GM11168 (cell line): ENCODE results near the gene DIABLO.

Experiments used
- in situ Hi-C: fragments of 300-500 bp; cut with MboI; formaldehyde crosslinking; loops from one replicate; pipeline ENCODE4 v1.12.0; 2022; ENCODE audit warnings: low sequenced_read_pairs; ENCODE audit not compliant: unreplicated experiment

The DIABLO gene

GRCh38 chr12:122192441-122192840, 33.4 kb downstream of the DIABLO start:
- in situ Hi-C loops: loop anchor here (10.0 kb wide), 1 partner anchor 138 kb away; no protein-coding TSS in a partner anchor

GRCh38 chr12:122190842-122191668, 34.8 kb downstream of the DIABLO start:
- in situ Hi-C loops: loop anchor here (10.0 kb wide), 1 partner anchor 136 kb away; no protein-coding TSS in a partner anchor

GRCh38 chr12:122189626-122190475, 36.0 kb downstream of the DIABLO start:
- in situ Hi-C loops: loop anchor here (10.0 kb wide), 1 partner anchor 135 kb away; no protein-coding TSS in a partner anchor

GRCh38 chr12:122187466-122187865, 38.4 kb downstream of the DIABLO start:
- in situ Hi-C loops: no loop called here

- in situ Hi-C loops: no loop called here
Measured at GRCh38 chr12:122185494-122186082, 40.3 kb downstream of the DIABLO start.

GRCh38 chr12:122185079-122185478, 40.8 kb downstream of the DIABLO start:
- in situ Hi-C loops: no loop called here

GRCh38 chr12:122184517-122184916, 41.3 kb downstream of the DIABLO start:
- in situ Hi-C loops: no loop called here

GRCh38 chr12:122183588-122183940, 42.3 kb downstream of the DIABLO start:
- in situ Hi-C loops: no loop called here

GRCh38 chr12:122182887-122183587, 42.8 kb downstream of the DIABLO start, which contains the start of gene LRRC43:
Gene LRRC43, plus strand, starts transcription at chr12:122183123. Its CDS starts 22 bp downstream, at chr12:122183145.
- in situ Hi-C loops: no loop called here

- in situ Hi-C loops: loop anchor here (5.0 kb wide), 1 partner anchor 44 kb away; no protein-coding TSS in a partner anchor
Measured at GRCh38 chr12:122176473-122176872, 49.4 kb downstream of the DIABLO start.

GRCh38 chr12:122174155-122174845, 51.6 kb downstream of the DIABLO start, which contains the start of gene IL31:
Gene IL31, minus strand, starts transcription at chr12:122174221. Its CDS starts 49 bp downstream, at chr12:122174172.
- in situ Hi-C loops: no loop called here

- in situ Hi-C loops: no loop called here
Measured at GRCh38 chr12:122172262-122172939, 53.5 kb downstream of the DIABLO start.

- in situ Hi-C loops: no loop called here
Measured at GRCh38 chr12:122171399-122171798, 54.5 kb downstream of the DIABLO start.

GRCh38 chr12:122168492-122168891, 57.4 kb downstream of the DIABLO start:
- in situ Hi-C loops: no loop called here

- in situ Hi-C loops: no loop called here
Measured at GRCh38 chr12:122167356-122167925, 58.4 kb downstream of the DIABLO start.

- in situ Hi-C loops: no loop called here
Measured at GRCh38 chr12:122166422-122167349, 59.2 kb downstream of the DIABLO start.

GRCh38 chr12:122162976-122163375, 62.9 kb downstream of the DIABLO start:
- in situ Hi-C loops: no loop called here
